ENCODE measurements around the gene CDH4.

GRCh38 chr20:61734733-61735502, 482.9 kb downstream of the CDH4 start:
- TF ChIP-seq CTCF (conservative IDR thresholded peaks at IDR 0.05) (no peak), EZH2 (IDR thresholded peaks at IDR 0.05; ENCODE audit: low read depth) (no peak)
